ENCODE results near the gene TSPAN9. TPM values are rescaled to one million over a fixed set of nuclear protein-coding genes. Genes with fewer than 3 reads are reported as not detected.

TSPAN9 gene
- total and polyA plus RNA-seq, 2 of the 4 experiments (the other 2 are of a cell fraction): 17.7 to 39.1 TPM

DNA sequence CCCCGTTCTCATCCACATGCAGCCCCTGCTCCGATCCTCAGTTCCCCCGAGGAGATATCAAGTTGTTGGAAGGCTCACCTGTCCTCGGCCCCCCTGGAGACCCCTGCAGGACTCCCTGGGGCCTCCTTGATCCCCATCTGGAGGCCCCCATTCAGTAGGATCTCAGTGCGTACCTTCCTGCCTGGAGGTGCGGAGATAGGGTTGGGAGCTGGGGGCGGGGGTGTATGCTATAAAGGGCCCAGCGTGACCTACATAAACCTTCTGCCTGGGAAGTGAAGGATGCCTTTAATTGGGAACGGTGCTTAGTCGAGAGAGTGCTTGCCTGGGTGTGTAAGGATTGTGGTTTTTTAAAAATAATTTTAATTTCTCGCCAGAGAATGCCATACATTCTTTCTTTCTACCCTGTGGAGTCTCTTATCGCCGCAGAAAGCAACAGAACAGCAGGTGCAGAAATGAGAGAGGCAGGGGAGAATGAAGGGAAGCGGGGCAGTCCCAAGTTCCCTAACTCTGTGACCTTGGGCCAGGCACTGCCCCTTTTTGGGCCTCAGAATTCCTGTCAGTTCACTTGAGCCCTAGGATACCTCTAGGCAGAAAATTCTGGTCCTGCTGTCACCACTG lies 153.7 kb downstream of the TSPAN9 start:
- H2AK5ac ChIP-seq (ENCODE audit: low read depth, low read length): 0 out of 2 replicates have a peak overlapping the region, but pooled peaks have one; percentile 51
- H3K56ac ChIP-seq (ENCODE audit: extremely low read depth, insufficient read depth, low read length): no peak overlapping the region
- no peak overlapping the region for H3K4me2 ChIP-seq (ENCODE audit: low read depth, low read length)
- dilution Hi-C loops (cut with HindIII; ENCODE audit: low sequenced_read_pairs, unreplicated experiment) (no loop called here), in situ Hi-C loops (cut with MboI; ENCODE audit: low sequenced_read_pairs) (no loop called here), intact Hi-C loops (cut with micrococcal nuclease) (no loop called here)
- H3K27me3 ChIP-seq (ENCODE audit: control insufficient read depth, insufficient read depth, low read length): no peaks in the 10 kb centered on the region
- H2BK5ac ChIP-seq (ENCODE audit: low read depth, low read length, poor library complexity, severe bottlenecking): no peak overlapping the region
- no peak overlapping the region for H2BK15ac ChIP-seq (ENCODE audit: low read depth, low read length)
- no peak overlapping the region for H2BK20ac ChIP-seq (ENCODE audit: low read depth, low read length)
- no peak overlapping the region for H3K18ac ChIP-seq (ENCODE audit: low read depth, low read length)
- ChIA-PET CTCF (no interaction called here), POLR2A (ENCODE audit: unreplicated experiment) (no interaction called here)
- no peak overlapping the region for H2AK9ac ChIP-seq (replicated peaks; ENCODE audit: low read depth, low read length, poor library complexity)
- no TSS peak for BruUV-seq (replicated peaks)
- no peak overlapping the region for H3K23ac ChIP-seq (ENCODE audit: low read depth, low read length)
- no peak overlapping the region for H2BK120ac ChIP-seq (ENCODE audit: low read depth, low read length)
- H3K14ac ChIP-seq (replicated peaks; ENCODE audit: low read depth, low read length): no peak overlapping the region
- peaks cover 4% of the 10 kb centered on the region for H3K9me3 ChIP-seq (ENCODE audit: control insufficient read depth, insufficient read depth, low read length)
- H4K8ac ChIP-seq (ENCODE audit: low read depth in 2 of 2, low read length in 2 of 2): no peak overlapping the region
- H3K4me3 ChIP-seq (ENCODE audit: insufficient read depth, low read depth, low read length): no peak overlapping the region
- peaks cover 3% of the 10 kb centered on the region; the same call in 1 of the 2 replicates for H4K20me1 ChIP-seq (ENCODE audit: insufficient read depth, low read length)
- H3K4me1 ChIP-seq (ENCODE audit: control insufficient read depth, insufficient read depth, low read length): peaks cover 12% of the 10 kb centered on the region
- TF ChIP-seq NFE2L2 (IDR thresholded peaks at IDR 0.05; ENCODE audit: low read depth, low read length) (no peak), RCOR1 (IDR thresholded peaks at IDR 0.05; ENCODE audit: insufficient replicate concordance, low read length) (no peak), CEBPB (IDR thresholded peaks at IDR 0.05; ENCODE audit: low read depth, low read length) (no peak), FOS (IDR thresholded peaks at IDR 0.05; ENCODE audit: low read depth, low read length) (no peak), RAD21 (IDR thresholded peaks at IDR 0.05; ENCODE audit: low read length) (no peak), POLR2A (IDR thresholded peaks at IDR 0.05; ENCODE audit: low read depth, low read length) (no peak), RFX5 (IDR thresholded peaks at IDR 0.05; ENCODE audit: low read depth, low read length) (no peak), SMC3 (IDR thresholded peaks at IDR 0.05; ENCODE audit: low read depth, low read length) (no peak), MAZ (IDR thresholded peaks at IDR 0.05; ENCODE audit: borderline replicate concordance, low read depth, low read length) (no peak), MXI1 (IDR thresholded peaks at IDR 0.05; ENCODE audit: borderline replicate concordance, low read depth, low read length) (no peak), CHD1 (IDR thresholded peaks at IDR 0.05; ENCODE audit: low read depth, low read length) (no peak), BHLHE40 (IDR thresholded peaks at IDR 0.05; ENCODE audit: low read depth, low read length) (no peak), MAFK (IDR thresholded peaks at IDR 0.05; ENCODE audit: low read depth, low read length) (no peak)
- TF ChIP-seq, protein P1, sequence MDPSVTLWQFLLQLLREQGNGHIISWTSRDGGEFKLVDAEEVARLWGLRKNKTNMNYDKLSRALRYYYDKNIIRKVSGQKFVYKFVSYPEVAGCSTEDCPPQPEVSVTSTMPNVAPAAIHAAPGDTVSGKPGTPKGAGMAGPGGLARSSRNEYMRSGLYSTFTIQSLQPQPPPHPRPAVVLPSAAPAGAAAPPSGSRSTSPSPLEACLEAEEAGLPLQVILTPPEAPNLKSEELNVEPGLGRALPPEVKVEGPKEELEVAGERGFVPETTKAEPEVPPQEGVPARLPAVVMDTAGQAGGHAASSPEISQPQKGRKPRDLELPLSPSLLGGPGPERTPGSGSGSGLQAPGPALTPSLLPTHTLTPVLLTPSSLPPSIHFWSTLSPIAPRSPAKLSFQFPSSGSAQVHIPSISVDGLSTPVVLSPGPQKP (IDR thresholded peaks at IDR 0.05; ENCODE audit: borderline replicate concordance, low read depth, low read length): no peak
- TF ChIP-seq, protein P2, sequence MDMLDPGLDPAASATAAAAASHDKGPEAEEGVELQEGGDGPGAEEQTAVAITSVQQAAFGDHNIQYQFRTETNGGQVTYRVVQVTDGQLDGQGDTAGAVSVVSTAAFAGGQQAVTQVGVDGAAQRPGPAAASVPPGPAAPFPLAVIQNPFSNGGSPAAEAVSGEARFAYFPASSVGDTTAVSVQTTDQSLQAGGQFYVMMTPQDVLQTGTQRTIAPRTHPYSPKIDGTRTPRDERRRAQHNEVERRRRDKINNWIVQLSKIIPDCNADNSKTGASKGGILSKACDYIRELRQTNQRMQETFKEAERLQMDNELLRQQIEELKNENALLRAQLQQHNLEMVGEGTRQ (IDR thresholded peaks at IDR 0.05; ENCODE audit: low read depth, low read length): no peak
- TF ChIP-seq, protein P3, sequence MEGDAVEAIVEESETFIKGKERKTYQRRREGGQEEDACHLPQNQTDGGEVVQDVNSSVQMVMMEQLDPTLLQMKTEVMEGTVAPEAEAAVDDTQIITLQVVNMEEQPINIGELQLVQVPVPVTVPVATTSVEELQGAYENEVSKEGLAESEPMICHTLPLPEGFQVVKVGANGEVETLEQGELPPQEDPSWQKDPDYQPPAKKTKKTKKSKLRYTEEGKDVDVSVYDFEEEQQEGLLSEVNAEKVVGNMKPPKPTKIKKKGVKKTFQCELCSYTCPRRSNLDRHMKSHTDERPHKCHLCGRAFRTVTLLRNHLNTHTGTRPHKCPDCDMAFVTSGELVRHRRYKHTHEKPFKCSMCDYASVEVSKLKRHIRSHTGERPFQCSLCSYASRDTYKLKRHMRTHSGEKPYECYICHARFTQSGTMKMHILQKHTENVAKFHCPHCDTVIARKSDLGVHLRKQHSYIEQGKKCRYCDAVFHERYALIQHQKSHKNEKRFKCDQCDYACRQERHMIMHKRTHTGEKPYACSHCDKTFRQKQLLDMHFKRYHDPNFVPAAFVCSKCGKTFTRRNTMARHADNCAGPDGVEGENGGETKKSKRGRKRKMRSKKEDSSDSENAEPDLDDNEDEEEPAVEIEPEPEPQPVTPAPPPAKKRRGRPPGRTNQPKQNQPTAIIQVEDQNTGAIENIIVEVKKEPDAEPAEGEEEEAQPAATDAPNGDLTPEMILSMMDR (conservative IDR thresholded peaks at IDR 0.05; ENCODE audit: low read depth, low read length): no peak
- no peaks in the 10 kb centered on the region for H3K36me3 ChIP-seq (ENCODE audit: control insufficient read depth, insufficient read depth, low read length)
- no peak overlapping the region for H3K27ac ChIP-seq (ENCODE audit: insufficient read depth, low read length)
- ATAC-seq (ENCODE audit: low read depth): no peak; the same call in 1 of the 2 replicates
- 0 out of 2 replicates have a peak, but pooled peaks cover 6% of the 10 kb centered on the region for H3K9me1 ChIP-seq (ENCODE audit: insufficient read depth, low read length)
- WGBS, 2 experiments (ENCODE audit: extremely low coverage in 2 of 2, insufficient read length in 1 of 2): 90% methylated on average over 2 of the region's 14 CpGs; no CpG with 5 or more reads in 1 of the 2 experiments
- no peak overlapping the region for H4K91ac ChIP-seq (ENCODE audit: insufficient read depth, low read depth, low read length)
- no peak overlapping the region for H3K4ac ChIP-seq (ENCODE audit: low read depth, low read length)
- H4K5ac ChIP-seq (ENCODE audit: low read depth, low read length): no peak overlapping the region
- peaks cover 4 to 9% of the 10 kb centered on the region in 2 experiments; a peak in 3 of 4 replicates for H3K79me1 ChIP-seq (ENCODE audit: low read depth in 1 of 2, low read length in 2 of 2)
- H2AFZ ChIP-seq (replicated peaks; ENCODE audit: low read length, poor library complexity): no peak overlapping the region
- no peak for DNase-seq
- H3K9ac ChIP-seq (ENCODE audit: low read depth, low read length): no peak overlapping the region
